ENCODE measurements around the gene DUSP9. TPM values are rescaled to one million over a fixed set of nuclear protein-coding genes. Genes with fewer than 3 reads are reported as not detected.

DUSP9 gene
- total and polyA plus RNA-seq, 10 of the 15 experiments (the other 5 are each of a cell fraction or from before 2014, with no cell fraction given), result 0.10 TPM; not detected in 9

DNA sequence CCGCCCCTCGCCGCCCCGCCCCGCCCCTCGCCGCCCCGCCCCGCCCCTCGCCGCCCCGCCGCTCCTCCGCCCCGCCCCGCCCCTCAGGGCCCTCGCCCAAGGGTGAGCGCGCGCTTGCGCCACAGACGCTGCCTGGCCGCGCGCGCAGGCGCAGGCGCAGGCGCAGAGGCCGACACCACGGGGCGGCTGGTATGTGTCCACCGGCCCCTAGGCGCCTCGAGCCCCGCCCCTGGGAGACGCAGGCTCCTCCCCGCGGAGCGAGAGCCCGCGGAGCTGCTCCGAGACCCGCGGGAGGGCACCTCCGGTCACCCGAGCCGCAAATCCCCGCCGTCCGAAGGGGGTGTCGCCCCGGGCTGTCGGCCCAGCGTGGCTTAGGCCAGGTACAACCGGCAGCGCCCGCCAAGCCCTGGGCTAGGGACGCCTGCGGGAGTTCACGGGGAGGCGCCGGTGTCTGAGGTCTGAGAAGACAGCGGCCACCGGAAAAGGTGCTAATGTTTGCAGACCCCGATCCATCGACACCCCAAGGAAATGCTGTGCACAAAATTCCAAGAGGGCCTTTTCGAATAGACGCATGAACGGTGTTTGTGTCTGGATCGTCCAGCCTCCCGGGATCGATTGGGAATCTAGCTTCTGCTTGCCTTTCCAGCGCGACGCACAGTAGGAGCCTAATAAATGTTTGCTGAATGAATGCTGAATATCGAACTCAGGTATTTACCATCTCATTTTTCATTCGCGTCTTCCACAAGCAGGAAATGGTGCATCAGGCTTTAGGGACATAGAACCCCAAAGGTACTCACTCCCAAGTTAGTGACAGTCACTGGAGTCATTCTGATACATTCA, 47.6 kb upstream of the DUSP9 start:
- intact Hi-C loops (cut with micrococcal nuclease; ENCODE audit: unreplicated experiment), result no loop called here
- ChIA-PET SMC1A (ENCODE audit: uncharacterized antibody, unreplicated experiment) (interaction anchor here (1.2 to 1.6 kb wide), 2 partner anchors 9 to 60 kb away, joined by 3 read pairs; no protein-coding TSS in a partner anchor), CTCF (interaction anchor here (1.1 to 4.2 kb wide), 5 partner anchors 10 to 68 kb away, joined by 3 to 18 read pairs (median 4); no protein-coding TSS in a partner anchor), RAD21 (ENCODE audit: unreplicated experiment) (interaction anchor here (1.5 kb wide), 1 partner anchor 45 kb away, joined by 9 read pairs; no protein-coding TSS in a partner anchor), POLR2A (no interaction called here)
- 32% methylated on average over 47 of the region's 79 CpGs for WGBS (ENCODE audit: insufficient coverage, insufficient replicate concordance, low lambda C conversion rate, missing lambda C conversion rate)
- DNase-seq (ENCODE audit: low read depth, low spot score) (peak; percentile 33), FAIRE-seq (no peak), ATAC-seq (peak; percentile 91)
- in situ Hi-C loops (cut with MboI), result loop anchor here (10.0 kb wide), 1 partner anchor 115 kb away; no protein-coding TSS in a partner anchor
- peaks cover 14% of the 10 kb centered on the region for H3K79me2 ChIP-seq (ENCODE audit: control insufficient read depth, insufficient read depth, low read length)
- no TSS peak for BruUV-seq (replicated peaks)
- H3K4me2 ChIP-seq (ENCODE audit: control insufficient read depth, insufficient read depth), result peak overlapping the region; percentile 45
- H3K4me3 ChIP-seq, result peak overlapping the region; percentile 57
- peak overlapping the region; percentile 74 for H2AFZ ChIP-seq (ENCODE audit: control insufficient read depth, low read depth, low read length)
- no peaks in the 10 kb centered on the region for H4K20me1 ChIP-seq (ENCODE audit: control insufficient read depth, insufficient read depth)
- H3K9ac ChIP-seq (ENCODE audit: control insufficient read depth, insufficient read depth, low read length), result peak overlapping the region; percentile 70
- H3K36me3 ChIP-seq (ENCODE audit: control insufficient read depth in 2 of 2, insufficient read depth in 2 of 2, low read length in 1 of 2), result no peaks in the 10 kb centered on the region; a peak in 1 of 4 replicates
- H3K27me3 ChIP-seq (replicated peaks in 1 of 2; ENCODE audit: control insufficient read depth in 2 of 2, insufficient read depth in 2 of 2, low read length in 1 of 2), result no peaks in the 10 kb centered on the region
- no peaks in the 10 kb centered on the region; the same call in 1 of the 2 replicates for H3K4me1 ChIP-seq (ENCODE audit: control insufficient read depth, insufficient read depth, low read length)
- peak overlapping the region; percentile 48; the same call in 1 of the 2 replicates for H3K27ac ChIP-seq (ENCODE audit: control insufficient read depth, insufficient read depth)
- peak; percentile 19; the same call in 1 of the 2 replicates for TF ChIP-seq DPF2 (IDR thresholded peaks at IDR 0.05)
- no peak for TF ChIP-seq MTA3 (IDR thresholded peaks at IDR 0.05; ENCODE audit: borderline replicate concordance, low read length)
- TF ChIP-seq NR2C2 (IDR thresholded peaks at IDR 0.05; ENCODE audit: borderline replicate concordance, control insufficient read depth, insufficient read length, low read depth), result no peak
- TF ChIP-seq NRF1 (conservative IDR thresholded peaks at IDR 0.05; ENCODE audit: low read depth, low read length), result peak; percentile 81
- peak in 1 of 2 experiments; percentile 43; a peak in 2 of 4 replicates for TF ChIP-seq BHLHE40 (IDR thresholded peaks at IDR 0.05; ENCODE audit: borderline replicate concordance in 1 of 2, low read depth in 2 of 2, low read length in 1 of 2)
- TF ChIP-seq, protein P1, sequence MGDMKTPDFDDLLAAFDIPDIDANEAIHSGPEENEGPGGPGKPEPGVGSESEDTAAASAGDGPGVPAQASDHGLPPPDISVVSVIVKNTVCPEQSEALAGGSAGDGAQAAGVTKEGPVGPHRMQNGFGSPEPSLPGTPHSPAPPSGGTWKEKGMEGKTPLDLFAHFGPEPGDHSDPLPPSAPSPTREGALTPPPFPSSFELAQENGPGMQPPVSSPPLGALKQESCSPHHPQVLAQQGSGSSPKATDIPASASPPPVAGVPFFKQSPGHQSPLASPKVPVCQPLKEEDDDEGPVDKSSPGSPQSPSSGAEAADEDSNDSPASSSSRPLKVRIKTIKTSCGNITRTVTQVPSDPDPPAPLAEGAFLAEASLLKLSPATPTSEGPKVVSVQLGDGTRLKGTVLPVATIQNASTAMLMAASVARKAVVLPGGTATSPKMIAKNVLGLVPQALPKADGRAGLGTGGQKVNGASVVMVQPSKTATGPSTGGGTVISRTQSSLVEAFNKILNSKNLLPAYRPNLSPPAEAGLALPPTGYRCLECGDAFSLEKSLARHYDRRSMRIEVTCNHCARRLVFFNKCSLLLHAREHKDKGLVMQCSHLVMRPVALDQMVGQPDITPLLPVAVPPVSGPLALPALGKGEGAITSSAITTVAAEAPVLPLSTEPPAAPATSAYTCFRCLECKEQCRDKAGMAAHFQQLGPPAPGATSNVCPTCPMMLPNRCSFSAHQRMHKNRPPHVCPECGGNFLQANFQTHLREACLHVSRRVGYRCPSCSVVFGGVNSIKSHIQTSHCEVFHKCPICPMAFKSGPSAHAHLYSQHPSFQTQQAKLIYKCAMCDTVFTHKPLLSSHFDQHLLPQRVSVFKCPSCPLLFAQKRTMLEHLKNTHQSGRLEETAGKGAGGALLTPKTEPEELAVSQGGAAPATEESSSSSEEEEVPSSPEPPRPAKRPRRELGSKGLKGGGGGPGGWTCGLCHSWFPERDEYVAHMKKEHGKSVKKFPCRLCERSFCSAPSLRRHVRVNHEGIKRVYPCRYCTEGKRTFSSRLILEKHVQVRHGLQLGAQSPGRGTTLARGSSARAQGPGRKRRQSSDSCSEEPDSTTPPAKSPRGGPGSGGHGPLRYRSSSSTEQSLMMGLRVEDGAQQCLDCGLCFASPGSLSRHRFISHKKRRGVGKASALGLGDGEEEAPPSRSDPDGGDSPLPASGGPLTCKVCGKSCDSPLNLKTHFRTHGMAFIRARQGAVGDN (IDR thresholded peaks at IDR 0.05), result no peak
- peak; percentile 98 for TF ChIP-seq IKZF1 (conservative IDR thresholded peaks at IDR 0.05)
- H3K9me3 ChIP-seq (replicated peaks; ENCODE audit: control insufficient read depth, insufficient read depth, low read length), result no peaks in the 10 kb centered on the region; the same call in 2 of the 3 replicates

All from GM12878 (cell line).